VCaP (cell line): ENCODE data around the gene MYL6B.

Experiments used
- H3K27ac ChIP-seq: fragments of 450-650 bp; 2 replicates; pipeline ENCODE4 v1.5.1; 2017
- CTCF ChIP-seq: fragments of 450-650 bp; conservative IDR thresholded peaks from 2 replicates; pipeline ENCODE4 v1.5.1; 2017; ENCODE audit warnings: mild to moderate bottlenecking, moderate library complexity

Gene MYL6B

GRCh38 chr12:56107242-56107641, 45.1 kb upstream of the MYL6B start:
- H3K27ac ChIP-seq: peak overlapping the region; percentile 95; the same call in 1 of the 2 replicates
- TF ChIP-seq CTCF: no peak

DNA sequence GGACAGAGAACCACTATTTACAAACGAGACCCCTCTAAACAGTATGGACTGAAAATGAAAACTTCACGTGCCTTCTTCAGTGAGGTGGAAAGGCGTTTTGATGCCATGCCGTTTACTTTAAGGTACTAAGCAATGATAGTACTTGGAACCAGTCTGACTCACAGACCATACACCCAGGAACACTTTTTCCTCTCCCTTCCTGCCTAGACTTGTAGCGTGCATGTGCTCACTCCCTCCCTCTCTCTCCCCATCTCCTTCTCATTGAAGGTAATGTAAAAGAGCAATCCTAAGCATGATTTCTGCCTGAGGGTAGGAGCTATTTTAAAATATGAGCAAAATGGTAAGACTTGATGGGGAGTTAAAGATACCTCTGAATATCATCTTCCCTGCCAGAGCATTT, 41.8 kb upstream of the MYL6B start:
- no peak overlapping the region for H3K27ac ChIP-seq
- no peak for TF ChIP-seq CTCF

- no peak for TF ChIP-seq CTCF
- H3K27ac ChIP-seq: no peak overlapping the region; the same call in 1 of the 2 replicates
Observed at GRCh38 chr12:56114084-56114483, 38.3 kb upstream of the MYL6B start.

- TF ChIP-seq CTCF: no peak
- H3K27ac ChIP-seq: peak overlapping the region; percentile 98
Observed at GRCh38 chr12:56115329-56115728, 37.1 kb upstream of the MYL6B start.

DNA sequence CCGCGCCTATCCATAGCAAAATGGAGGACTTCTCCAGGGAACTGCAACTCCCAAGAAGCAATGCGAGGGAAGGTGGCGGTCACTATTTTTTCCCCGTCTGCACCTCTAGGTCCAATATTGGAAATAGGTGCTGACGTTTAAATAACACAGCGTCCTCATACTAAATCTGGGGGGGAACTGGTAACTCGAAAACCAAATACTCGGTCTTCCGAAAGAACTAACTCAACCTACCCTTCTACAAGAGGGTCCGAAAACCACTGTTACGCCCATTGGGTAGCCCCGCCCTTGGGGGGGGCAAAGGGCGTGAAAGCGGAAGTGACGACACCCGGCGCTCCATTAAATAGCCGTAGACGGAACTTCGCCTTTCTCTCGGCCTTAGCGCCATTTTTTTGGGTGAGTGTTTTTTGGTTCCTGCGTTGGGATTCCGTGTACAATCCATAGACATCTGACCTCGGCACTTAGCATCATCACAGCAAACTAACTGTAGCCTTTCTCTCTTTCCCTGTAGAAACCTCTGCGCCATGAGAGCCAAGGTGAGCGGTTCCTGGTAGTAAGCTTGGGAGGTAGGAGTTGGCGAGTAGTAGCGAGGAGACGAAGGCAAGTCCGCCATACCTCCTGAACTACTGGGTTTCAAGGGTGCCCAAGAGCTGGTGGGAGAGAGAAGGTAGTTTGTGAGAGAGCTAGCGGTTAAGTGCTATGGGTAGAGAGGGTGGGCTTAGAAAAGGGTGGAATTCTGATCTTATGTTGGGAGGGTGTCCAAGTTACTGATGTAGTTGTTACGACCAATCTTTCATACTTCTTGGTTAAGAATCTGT, 35.9 kb upstream of the MYL6B start, which contains the start of gene RPL41:
Gene RPL41, plus strand, starts transcription at position 367 of the 815 bp plus-strand sequence.
- H3K27ac ChIP-seq: peak within 1 kb of the TSS; percentile 98
- no peak for TF ChIP-seq CTCF

DNA sequence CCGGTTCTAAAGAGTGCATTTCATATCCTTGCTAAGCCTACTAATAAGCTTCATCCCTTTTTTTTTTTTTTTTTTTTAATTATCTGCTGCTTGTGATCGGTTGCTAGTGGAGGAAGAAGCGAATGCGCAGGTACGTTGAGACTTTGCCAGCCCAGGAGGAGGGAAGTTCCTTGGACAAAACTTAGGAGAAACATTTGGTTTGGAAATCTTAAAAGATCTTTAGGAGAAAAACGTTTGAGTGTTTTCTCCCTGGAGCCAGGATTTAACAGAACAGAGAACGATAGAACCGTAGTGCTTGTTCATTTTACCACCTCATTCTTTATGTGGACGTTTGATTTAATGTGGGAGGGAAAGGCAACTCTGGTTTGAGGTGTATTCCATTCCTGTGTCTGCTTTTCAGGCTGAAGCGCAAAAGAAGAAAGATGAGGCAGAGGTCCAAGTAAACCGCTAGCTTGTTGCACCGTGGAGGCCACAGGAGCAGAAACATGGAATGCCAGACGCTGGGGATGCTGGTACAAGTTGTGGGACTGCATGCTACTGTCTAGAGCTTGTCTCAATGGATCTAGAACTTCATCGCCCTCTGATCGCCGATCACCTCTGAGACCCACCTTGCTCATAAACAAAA, 35.2 kb upstream of the MYL6B start:
- H3K27ac ChIP-seq: peak overlapping the region; percentile 98

DNA sequence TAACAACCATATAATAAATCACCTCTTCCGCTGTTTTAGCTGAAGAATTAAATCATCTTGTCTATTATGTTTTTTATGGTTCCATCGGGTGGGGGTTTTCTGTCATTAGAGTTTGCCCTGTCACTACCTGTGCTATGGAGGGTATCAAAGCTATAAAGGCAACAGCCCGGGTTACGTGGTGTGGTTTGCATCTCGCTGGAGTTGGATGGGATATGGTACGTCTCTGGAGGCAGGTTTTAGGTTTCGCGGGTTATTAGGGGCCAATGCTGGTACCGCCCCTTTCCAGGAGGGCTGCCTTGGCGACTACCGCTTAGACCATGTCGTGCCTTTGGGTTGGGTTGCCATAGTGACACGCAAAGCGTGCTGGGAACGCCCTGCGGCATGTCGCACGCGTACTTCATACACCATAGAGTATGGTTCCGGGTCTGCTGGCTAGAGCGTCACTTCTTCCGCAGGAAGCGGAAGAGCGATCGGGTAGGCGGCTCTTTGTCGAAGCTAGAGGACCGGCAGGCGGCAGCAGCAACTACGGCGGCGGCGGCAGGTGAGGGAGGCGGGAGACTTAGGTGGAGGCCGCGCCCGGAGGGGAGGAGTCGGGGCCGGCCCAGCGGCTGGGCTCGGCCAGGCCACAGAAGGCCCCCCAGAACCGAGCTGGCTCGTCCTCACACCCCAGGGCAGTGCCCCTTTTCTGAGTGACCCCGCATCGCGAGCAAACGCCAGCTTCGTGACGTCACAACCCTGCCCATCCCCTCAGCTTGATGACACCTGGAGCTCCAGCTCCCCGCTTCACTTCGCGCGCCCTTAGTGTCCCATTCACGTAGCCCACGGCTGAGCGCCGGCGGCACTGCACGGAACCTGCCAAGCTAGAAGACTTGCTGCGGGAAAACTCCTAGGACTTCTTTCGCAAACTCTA, 34.4 kb upstream of the MYL6B start, which contains the start of gene ZC3H10:
Gene ZC3H10, plus strand, starts transcription at position 489 of the 910 bp plus-strand sequence. CDS start 2,297 bp downstream, outside the sequence.
- H3K27ac ChIP-seq: peak within 1 kb of the TSS; percentile 98
- TF ChIP-seq CTCF: peak; percentile 53
